Liver (tissue), 3 donors: ENCODE measurements around the gene SH3RF3.

Experiments
- EGR1 ChIP-seq, 2 donors: IDR thresholded peaks; 2 replicates each; pipeline ENCODE4 v1.6.1; 2016 to 2018; ENCODE audit warnings: antibody characterized with exemption in 2 of 2, low read depth in 2 of 2
- NR2F2 ChIP-seq: IDR thresholded peaks from 2 replicates; pipeline ENCODE4 v1.6.1; 2016; ENCODE audit warnings: antibody characterized with exemption
- RAD21 ChIP-seq, 2 donors: IDR thresholded peaks; 2 replicates each; pipeline ENCODE4 v1.6.1; 2016; ENCODE audit warnings: antibody characterized with exemption in 2 of 2, mild to moderate bottlenecking in 2 of 2
- SP1 ChIP-seq: IDR thresholded peaks from 2 replicates; pipeline ENCODE4 v1.6.1; 2018; ENCODE audit warnings: antibody characterized with exemption, mild to moderate bottlenecking
- TAF1 ChIP-seq: conservative IDR thresholded peaks from 2 replicates; pipeline ENCODE4 v1.6.1; 2016; ENCODE audit warnings: antibody characterized with exemption, mild to moderate bottlenecking
- YY1 ChIP-seq: IDR thresholded peaks from 2 replicates; pipeline ENCODE4 v1.6.1; 2016; ENCODE audit warnings: antibody characterized with exemption, mild to moderate bottlenecking
- TF ChIP-seq, protein P1 (sequence below): fragments of 150-350 bp; IDR thresholded peaks from 2 replicates; pipeline ENCODE4 v1.5.1; 2017; ENCODE audit warnings: improper control_type of control experiment, low read depth, low read length; ENCODE audit not compliant: missing input control
- TF ChIP-seq, protein P2 (sequence below): IDR thresholded peaks from 2 replicates; pipeline ENCODE4 v1.6.1; 2016; ENCODE audit warnings: antibody characterized with exemption
- TF ChIP-seq, protein P3 (sequence below): IDR thresholded peaks from 2 replicates; pipeline ENCODE4 v1.6.1; 2016; ENCODE audit warnings: antibody characterized with exemption
- TF ChIP-seq, protein P4 (sequence below): IDR thresholded peaks from 2 replicates; pipeline ENCODE4 v1.6.1; 2016; ENCODE audit warnings: antibody characterized with exemption, mild to moderate bottlenecking
- TF ChIP-seq, protein P5 (sequence below): IDR thresholded peaks from 2 replicates; pipeline ENCODE4 v1.6.1; 2016; ENCODE audit warnings: antibody characterized with exemption
- donor health status: healthy.
- donor health status: healthy.

DNA sequence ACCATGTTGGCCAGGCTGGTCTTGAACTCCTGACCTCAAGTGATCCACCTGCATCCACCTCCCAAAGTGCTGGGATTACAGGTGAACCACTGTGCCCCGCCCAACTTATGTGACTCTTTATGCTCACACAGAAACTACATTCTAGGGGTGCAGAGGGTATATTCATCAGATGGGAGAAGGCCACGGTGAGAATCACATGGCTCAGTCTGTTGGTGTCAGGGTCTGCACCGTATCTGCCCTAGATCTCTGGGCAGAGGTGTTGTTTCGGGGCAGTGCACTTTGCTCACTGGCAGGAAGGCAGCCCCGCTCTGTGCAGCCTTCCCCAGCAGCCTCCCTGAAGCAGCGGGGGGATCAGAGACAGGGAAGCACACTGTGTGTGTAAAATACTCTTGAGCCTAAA, 76.4 kb downstream of the SH3RF3 start:
- no peak for TF ChIP-seq TAF1
- no peak for TF ChIP-seq EGR1 (IDR thresholded peaks at IDR 0.05; ENCODE audit: low read depth in 2 of 2)
- TF ChIP-seq, protein P1, sequence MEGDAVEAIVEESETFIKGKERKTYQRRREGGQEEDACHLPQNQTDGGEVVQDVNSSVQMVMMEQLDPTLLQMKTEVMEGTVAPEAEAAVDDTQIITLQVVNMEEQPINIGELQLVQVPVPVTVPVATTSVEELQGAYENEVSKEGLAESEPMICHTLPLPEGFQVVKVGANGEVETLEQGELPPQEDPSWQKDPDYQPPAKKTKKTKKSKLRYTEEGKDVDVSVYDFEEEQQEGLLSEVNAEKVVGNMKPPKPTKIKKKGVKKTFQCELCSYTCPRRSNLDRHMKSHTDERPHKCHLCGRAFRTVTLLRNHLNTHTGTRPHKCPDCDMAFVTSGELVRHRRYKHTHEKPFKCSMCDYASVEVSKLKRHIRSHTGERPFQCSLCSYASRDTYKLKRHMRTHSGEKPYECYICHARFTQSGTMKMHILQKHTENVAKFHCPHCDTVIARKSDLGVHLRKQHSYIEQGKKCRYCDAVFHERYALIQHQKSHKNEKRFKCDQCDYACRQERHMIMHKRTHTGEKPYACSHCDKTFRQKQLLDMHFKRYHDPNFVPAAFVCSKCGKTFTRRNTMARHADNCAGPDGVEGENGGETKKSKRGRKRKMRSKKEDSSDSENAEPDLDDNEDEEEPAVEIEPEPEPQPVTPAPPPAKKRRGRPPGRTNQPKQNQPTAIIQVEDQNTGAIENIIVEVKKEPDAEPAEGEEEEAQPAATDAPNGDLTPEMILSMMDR, result no peak
- no peak for TF ChIP-seq YY1
- TF ChIP-seq, protein P2, sequence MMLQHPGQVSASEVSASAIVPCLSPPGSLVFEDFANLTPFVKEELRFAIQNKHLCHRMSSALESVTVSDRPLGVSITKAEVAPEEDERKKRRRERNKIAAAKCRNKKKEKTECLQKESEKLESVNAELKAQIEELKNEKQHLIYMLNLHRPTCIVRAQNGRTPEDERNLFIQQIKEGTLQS, result no peak
- no peak for TF ChIP-seq RAD21 (IDR thresholded peaks at IDR 0.05)
- TF ChIP-seq SP1, result no peak
- TF ChIP-seq, protein P3, sequence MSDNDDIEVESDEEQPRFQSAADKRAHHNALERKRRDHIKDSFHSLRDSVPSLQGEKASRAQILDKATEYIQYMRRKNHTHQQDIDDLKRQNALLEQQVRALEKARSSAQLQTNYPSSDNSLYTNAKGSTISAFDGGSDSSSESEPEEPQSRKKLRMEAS, result no peak
- TF ChIP-seq NR2F2, result no peak
- TF ChIP-seq, protein P4, sequence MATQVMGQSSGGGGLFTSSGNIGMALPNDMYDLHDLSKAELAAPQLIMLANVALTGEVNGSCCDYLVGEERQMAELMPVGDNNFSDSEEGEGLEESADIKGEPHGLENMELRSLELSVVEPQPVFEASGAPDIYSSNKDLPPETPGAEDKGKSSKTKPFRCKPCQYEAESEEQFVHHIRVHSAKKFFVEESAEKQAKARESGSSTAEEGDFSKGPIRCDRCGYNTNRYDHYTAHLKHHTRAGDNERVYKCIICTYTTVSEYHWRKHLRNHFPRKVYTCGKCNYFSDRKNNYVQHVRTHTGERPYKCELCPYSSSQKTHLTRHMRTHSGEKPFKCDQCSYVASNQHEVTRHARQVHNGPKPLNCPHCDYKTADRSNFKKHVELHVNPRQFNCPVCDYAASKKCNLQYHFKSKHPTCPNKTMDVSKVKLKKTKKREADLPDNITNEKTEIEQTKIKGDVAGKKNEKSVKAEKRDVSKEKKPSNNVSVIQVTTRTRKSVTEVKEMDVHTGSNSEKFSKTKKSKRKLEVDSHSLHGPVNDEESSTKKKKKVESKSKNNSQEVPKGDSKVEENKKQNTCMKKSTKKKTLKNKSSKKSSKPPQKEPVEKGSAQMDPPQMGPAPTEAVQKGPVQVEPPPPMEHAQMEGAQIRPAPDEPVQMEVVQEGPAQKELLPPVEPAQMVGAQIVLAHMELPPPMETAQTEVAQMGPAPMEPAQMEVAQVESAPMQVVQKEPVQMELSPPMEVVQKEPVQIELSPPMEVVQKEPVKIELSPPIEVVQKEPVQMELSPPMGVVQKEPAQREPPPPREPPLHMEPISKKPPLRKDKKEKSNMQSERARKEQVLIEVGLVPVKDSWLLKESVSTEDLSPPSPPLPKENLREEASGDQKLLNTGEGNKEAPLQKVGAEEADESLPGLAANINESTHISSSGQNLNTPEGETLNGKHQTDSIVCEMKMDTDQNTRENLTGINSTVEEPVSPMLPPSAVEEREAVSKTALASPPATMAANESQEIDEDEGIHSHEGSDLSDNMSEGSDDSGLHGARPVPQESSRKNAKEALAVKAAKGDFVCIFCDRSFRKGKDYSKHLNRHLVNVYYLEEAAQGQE, result no peak
- TF ChIP-seq, protein P5, sequence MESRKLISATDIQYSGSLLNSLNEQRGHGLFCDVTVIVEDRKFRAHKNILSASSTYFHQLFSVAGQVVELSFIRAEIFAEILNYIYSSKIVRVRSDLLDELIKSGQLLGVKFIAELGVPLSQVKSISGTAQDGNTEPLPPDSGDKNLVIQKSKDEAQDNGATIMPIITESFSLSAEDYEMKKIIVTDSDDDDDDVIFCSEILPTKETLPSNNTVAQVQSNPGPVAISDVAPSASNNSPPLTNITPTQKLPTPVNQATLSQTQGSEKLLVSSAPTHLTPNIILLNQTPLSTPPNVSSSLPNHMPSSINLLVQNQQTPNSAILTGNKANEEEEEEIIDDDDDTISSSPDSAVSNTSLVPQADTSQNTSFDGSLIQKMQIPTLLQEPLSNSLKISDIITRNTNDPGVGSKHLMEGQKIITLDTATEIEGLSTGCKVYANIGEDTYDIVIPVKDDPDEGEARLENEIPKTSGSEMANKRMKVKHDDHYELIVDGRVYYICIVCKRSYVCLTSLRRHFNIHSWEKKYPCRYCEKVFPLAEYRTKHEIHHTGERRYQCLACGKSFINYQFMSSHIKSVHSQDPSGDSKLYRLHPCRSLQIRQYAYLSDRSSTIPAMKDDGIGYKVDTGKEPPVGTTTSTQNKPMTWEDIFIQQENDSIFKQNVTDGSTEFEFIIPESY, result no peak
